Peyer's patch (tissue), 4 donors: Measurements from ENCODE around the gene CLDN10. TPM values are rescaled to one million over a fixed set of nuclear protein-coding genes. Genes with fewer than 3 reads are reported as not detected.

ENCODE experiments used
- DNase-seq, 3 donors: peaks; one replicate each; pipeline ENCODE4 v3.0.0-alpha.2; 2017 to 2019
- H3K27ac ChIP-seq, 4 donors: fragments of 200-600 bp; sonication (generic); one replicate each; pipeline ENCODE4 v1.5.1; 2016 to 2019
- H3K27me3 ChIP-seq, 2 donors: fragments of 200-600 bp; sonication (generic); one replicate each; pipeline ENCODE4 v1.5.1; 2019
- H3K36me3 ChIP-seq, 3 donors: fragments of 200-600 bp; sonication (generic); one replicate each; pipeline ENCODE4 v1.5.1; 2016 to 2019
- H3K4me1 ChIP-seq, 4 donors: fragments of 200-600 bp; sonication (generic); one replicate each; pipeline ENCODE4 v1.5.1; 2016 to 2019
- H3K4me3 ChIP-seq, 4 donors: fragments of 200-600 bp; sonication (generic); 1 replicate in 3 of 4; 2 replicates in 1 of 4; pipeline ENCODE4 v1.5.1; 2016 to 2019; ENCODE audit warnings: mild to moderate bottlenecking in 1 of 4
- H3K9me3 ChIP-seq, 4 donors: fragments of 200-600 bp; sonication (generic); one replicate each; pipeline ENCODE4 v1.5.1; 2016 to 2019; ENCODE audit warnings: mild to moderate bottlenecking in 1 of 4
- CTCF ChIP-seq, 6 experiments: fragments of 450-650 bp in 4 of 6; fragments of 200-600 bp in 2 of 6; sonication (generic) in 1 of 6; IDR thresholded peaks; one replicate each; pipeline ENCODE4 v1.5.1; 2017 to 2019; ENCODE audit warnings: antibody characterized with exemption in 6 of 6, mild to moderate bottlenecking in 3 of 6, moderate library complexity in 1 of 6
- POLR2A ChIP-seq, 2 donors: fragments of 450-650 bp; IDR thresholded peaks; one replicate each; pipeline ENCODE4 v1.5.1; 2017; ENCODE audit warnings: antibody characterized with exemption in 2 of 2, mild to moderate bottlenecking in 2 of 2, moderate library complexity in 2 of 2
- total RNA-seq, 4 donors: library from RNA; depleted of rRNA; stranded (reverse); fragments of >200 nt; gene quantifications; one replicate each; pipeline ENCODE4 v1.1.0, GENCODE V29; 2016

Gene CLDN10
- total RNA-seq, 4 donors from 2014 or later: 0.57 TPM; not detected in 3

- Histone ChIP-seq H3K4me3 (no peak overlapping the region), H3K27me3 (no peaks in the 10 kb centered on the region), H3K4me1 (no peaks in the 10 kb centered on the region), H3K9me3 (no peaks in the 10 kb centered on the region), H3K27ac (no peak overlapping the region), H3K36me3 (no peaks in the 10 kb centered on the region)
- no peak for TF ChIP-seq POLR2A (IDR thresholded peaks at IDR 0.05)
- no peak for TF ChIP-seq CTCF (IDR thresholded peaks at IDR 0.05)
- DNase-seq: no peak
Measured at GRCh38 chr13:95608640-95609323, 56.3 kb downstream of the CLDN10 start.

- Histone ChIP-seq H3K4me3 (no peak overlapping the region), H3K27ac (no peak overlapping the region), H3K9me3 (no peaks in the 10 kb centered on the region), H3K27me3 (no peaks in the 10 kb centered on the region), H3K36me3 (no peaks in the 10 kb centered on the region), H3K4me1 (no peaks in the 10 kb centered on the region)
- DNase-seq: no peak
- TF ChIP-seq POLR2A (IDR thresholded peaks at IDR 0.05): no peak
Measured at GRCh38 chr13:95614641-95615245, 62.2 kb downstream of the CLDN10 start.

- no peaks in the 10 kb centered on the region for H3K36me3 ChIP-seq
- no peaks in the 10 kb centered on the region for H3K9me3 ChIP-seq
- DNase-seq: no peak
- no peaks in the 10 kb centered on the region for H3K27me3 ChIP-seq
- TF ChIP-seq POLR2A (IDR thresholded peaks at IDR 0.05): no peak
- no peak for TF ChIP-seq CTCF (IDR thresholded peaks at IDR 0.05)
- no peak overlapping the region for H3K4me3 ChIP-seq
- no peaks in the 10 kb centered on the region for H3K4me1 ChIP-seq
- H3K27ac ChIP-seq: no peak overlapping the region
Measured at GRCh38 chr13:95615539-95615938, 63.0 kb downstream of the CLDN10 start.

GRCh38 chr13:95620030-95620824 is 67.7 kb downstream of the CLDN10 start:
- no peaks in the 10 kb centered on the region for H3K27me3 ChIP-seq
- no peak overlapping the region for H3K27ac ChIP-seq
- no peaks in the 10 kb centered on the region for H3K4me1 ChIP-seq
- no peak for DNase-seq
- H3K36me3 ChIP-seq: peaks cover 0 to 10% (median 0%) of the 10 kb centered on the region in 3 donors
- H3K9me3 ChIP-seq: no peaks in the 10 kb centered on the region
- TF ChIP-seq POLR2A (IDR thresholded peaks at IDR 0.05) (no peak), CTCF (IDR thresholded peaks at IDR 0.05) (no peak)
- no peak overlapping the region for H3K4me3 ChIP-seq

DNA sequence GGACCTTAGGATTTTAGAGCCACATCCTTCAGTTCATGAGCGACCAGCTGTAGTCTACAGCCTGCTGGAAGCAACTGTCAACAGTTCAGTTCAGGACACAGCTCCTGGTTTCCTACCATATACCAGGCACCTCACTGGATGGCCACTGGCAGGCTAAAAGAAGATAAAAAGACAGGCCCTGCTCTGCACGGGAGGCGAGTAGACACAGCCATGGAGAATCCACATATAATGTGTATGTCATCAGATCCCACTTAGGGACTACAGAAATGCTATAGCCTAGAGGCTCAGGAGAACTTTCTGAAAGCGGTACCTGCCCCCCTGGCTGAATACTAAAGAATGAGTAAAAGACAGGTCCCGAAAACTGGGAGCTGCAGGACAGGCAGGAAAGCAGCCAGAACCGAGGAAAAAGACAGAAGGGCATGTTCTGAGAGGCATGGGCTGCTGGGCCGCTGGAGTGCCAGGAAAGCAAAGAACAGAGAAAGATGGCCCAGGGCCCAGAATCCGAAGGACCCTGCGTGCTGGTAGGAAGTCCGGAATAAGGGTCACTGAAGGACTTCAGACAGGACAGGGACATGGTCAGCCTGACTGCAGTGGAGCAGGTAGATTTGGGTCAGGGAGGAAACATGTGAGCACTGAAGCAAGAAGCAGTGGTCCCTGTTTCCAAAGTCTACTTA is 68.4 kb downstream of the CLDN10 start:
- TF ChIP-seq POLR2A (IDR thresholded peaks at IDR 0.05) (no peak), CTCF (IDR thresholded peaks at IDR 0.05) (no peak)
- DNase-seq: no peak
- H3K27ac ChIP-seq: no peak overlapping the region
- H3K4me3 ChIP-seq: no peak overlapping the region
- no peaks in the 10 kb centered on the region for H3K4me1 ChIP-seq
- H3K27me3 ChIP-seq: no peaks in the 10 kb centered on the region
- peaks cover 0 to 10% (median 0%) of the 10 kb centered on the region in 3 donors for H3K36me3 ChIP-seq
- H3K9me3 ChIP-seq: no peaks in the 10 kb centered on the region
